Measurements from ENCODE around the gene CNOT11. TPM values are rescaled to one million over a fixed set of nuclear protein-coding genes. Genes with fewer than 3 reads are reported as not detected.

CNOT11 gene
- total RNA-seq, 1 experiment from 2014 or later, result 57.8 TPM

DNA sequence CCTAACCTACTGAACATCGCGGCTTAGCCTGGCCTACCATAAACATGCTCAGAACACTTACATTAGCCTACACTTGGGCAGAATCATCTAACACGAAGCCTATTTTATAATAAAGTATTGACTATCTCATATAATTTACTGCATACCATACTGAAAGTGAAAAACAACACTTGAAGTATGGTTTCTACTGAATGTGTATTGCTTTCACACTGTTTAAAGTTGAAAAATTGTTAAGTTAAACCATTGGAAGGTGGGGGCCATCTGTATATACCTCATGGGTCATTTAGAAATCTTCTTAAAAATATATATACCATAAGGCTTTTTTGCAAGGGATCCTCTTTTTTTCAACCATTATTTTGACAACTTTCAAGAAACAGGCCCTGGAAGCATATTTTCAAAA is 39.3 kb downstream of the CNOT11 start:
- Histone ChIP-seq H3K27ac (ENCODE audit: low read depth, low read length) (no peak overlapping the region), H4K20me1 (ENCODE audit: insufficient read depth) (no peaks in the 10 kb centered on the region), H3K4me3 (replicated peaks in 1 of 2; ENCODE audit: low read depth in 1 of 2, low read length in 2 of 2) (no peak overlapping the region), H2AFZ (ENCODE audit: low read depth, low read length, poor library complexity, severe bottlenecking) (no peak overlapping the region), H3K79me2 (ENCODE audit: insufficient read depth, low read length) (peaks cover 59% of the 10 kb centered on the region), H3K4me1 (ENCODE audit: control insufficient read depth in 1 of 2, insufficient read depth in 2 of 2, low read length in 2 of 2) (no peaks in the 10 kb centered on the region), H3K9ac (ENCODE audit: low read length) (no peak overlapping the region), H3K9me2 (ENCODE audit: insufficient read depth) (no peaks in the 10 kb centered on the region), H3K36me3 (ENCODE audit: control insufficient read depth in 1 of 2, insufficient read depth in 2 of 2, low read length in 2 of 2) (peaks cover 17 to 18% of the 10 kb centered on the region in 2 experiments; a peak in 3 of 4 replicates), H3K4me2 (ENCODE audit: low read length) (no peak overlapping the region), H3K27me3 (ENCODE audit: insufficient read depth, low read length) (no peaks in the 10 kb centered on the region), H3K9me3 (ENCODE audit: control insufficient read depth in 1 of 2, insufficient read depth in 1 of 2, low read depth in 1 of 2, low read length in 2 of 2) (no peaks in the 10 kb centered on the region)
- no peak for ATAC-seq
- no TSS peak for BruUV-seq (replicated peaks)
- intact Hi-C loops (cut with micrococcal nuclease), result no loop called here
- DNase-seq (ENCODE audit: low read depth, low spot score), result no peak
- ChIA-PET RAD21 (ENCODE audit: low non-redundant PET in 1 of 2, low total read pairs in 2 of 2, uncharacterized antibody in 2 of 2, unreplicated experiment in 2 of 2) (no interaction called here), POLR2A (no interaction called here), CTCF (no interaction called here)
- no peak for TF ChIP-seq SRF (IDR thresholded peaks at IDR 0.05; ENCODE audit: low read depth)

DNA sequence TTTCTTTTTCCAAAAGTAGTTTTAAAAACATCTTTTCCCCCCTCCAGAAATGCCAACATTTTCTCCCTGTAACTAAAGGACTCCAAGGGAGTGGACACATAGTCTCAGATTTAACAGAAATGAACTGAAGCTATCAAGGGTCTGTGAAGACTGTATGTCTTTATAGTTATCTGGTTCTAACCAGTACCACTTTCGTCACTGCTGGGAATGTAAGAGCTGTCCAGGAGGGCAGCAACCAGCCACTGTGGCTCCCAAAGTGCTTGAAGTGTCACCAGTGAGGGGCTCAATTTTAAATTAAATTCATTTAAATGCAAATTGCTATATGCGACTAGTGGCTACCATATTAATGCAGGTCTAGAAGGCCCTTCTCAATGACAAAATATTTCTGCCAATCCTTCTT is 40.9 kb downstream of the CNOT11 start:
- CTCF ChIA-PET, result no interaction called here
- RAD21 ChIA-PET (ENCODE audit: low non-redundant PET in 1 of 2, low total read pairs in 2 of 2, uncharacterized antibody in 2 of 2, unreplicated experiment in 2 of 2), result no interaction called here
- TF ChIP-seq CEBPB (IDR thresholded peaks at IDR 0.05; ENCODE audit: low read depth) (no peak), EZH2 (IDR thresholded peaks at IDR 0.05) (no peak), POLR2A (IDR thresholded peaks at IDR 0.05; ENCODE audit: borderline replicate concordance, extremely low read depth, insufficient read depth, insufficient read length) (no peak)
- Histone ChIP-seq H3K4me3 (replicated peaks in 1 of 2; ENCODE audit: low read depth in 1 of 2, low read length in 2 of 2) (no peak overlapping the region), H3K36me3 (ENCODE audit: control insufficient read depth in 1 of 2, insufficient read depth in 2 of 2, low read length in 2 of 2) (peaks cover 12 to 18% of the 10 kb centered on the region in 2 experiments; a peak in 3 of 4 replicates), H3K27me3 (ENCODE audit: insufficient read depth, low read length) (no peaks in the 10 kb centered on the region), H3K4me2 (ENCODE audit: low read length) (no peak overlapping the region), H2AFZ (ENCODE audit: low read depth, low read length, poor library complexity, severe bottlenecking) (no peak overlapping the region), H3K79me2 (ENCODE audit: insufficient read depth, low read length) (peaks cover 73% of the 10 kb centered on the region), H3K9me2 (ENCODE audit: insufficient read depth) (no peaks in the 10 kb centered on the region), H3K9ac (ENCODE audit: low read length) (no peak overlapping the region), H3K27ac (ENCODE audit: low read depth, low read length) (no peak overlapping the region), H3K4me1 (ENCODE audit: control insufficient read depth in 1 of 2, insufficient read depth in 2 of 2, low read length in 2 of 2) (no peaks in the 10 kb centered on the region), H3K9me3 (ENCODE audit: control insufficient read depth in 1 of 2, insufficient read depth in 1 of 2, low read depth in 1 of 2, low read length in 2 of 2) (no peaks in the 10 kb centered on the region), H4K20me1 (ENCODE audit: insufficient read depth) (no peaks in the 10 kb centered on the region)
- POLR2A ChIA-PET, result no interaction called here
- intact Hi-C loops (cut with micrococcal nuclease), result no loop called here
- ATAC-seq (no peak), DNase-seq (ENCODE audit: low read depth, low spot score) (no peak)
- no TSS peak for BruUV-seq (replicated peaks)

DNA sequence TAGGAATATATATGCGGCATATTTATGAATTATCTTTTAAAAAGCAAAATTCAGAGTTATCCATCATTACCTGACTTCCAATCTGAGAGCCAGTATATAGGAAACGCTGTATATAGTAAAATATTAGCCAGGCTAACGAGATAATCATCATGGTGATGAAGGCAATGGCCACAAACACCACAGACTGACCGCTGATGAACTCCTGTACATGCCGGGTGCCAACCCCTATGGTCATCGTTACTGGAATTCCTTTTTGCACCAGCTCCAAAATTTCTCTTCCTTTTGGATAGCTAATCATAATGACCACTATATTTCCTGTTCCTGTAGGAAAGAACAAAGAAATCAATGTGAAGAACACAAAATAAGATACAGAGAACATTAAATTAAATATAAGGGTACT is 42.2 kb downstream of the CNOT11 start:
- CTCF ChIA-PET, result no interaction called here
- Histone ChIP-seq H3K4me2 (ENCODE audit: low read length) (no peak overlapping the region), H3K4me1 (ENCODE audit: control insufficient read depth in 1 of 2, insufficient read depth in 2 of 2, low read length in 2 of 2) (no peaks in the 10 kb centered on the region), H3K9me3 (ENCODE audit: control insufficient read depth in 1 of 2, insufficient read depth in 1 of 2, low read depth in 1 of 2, low read length in 2 of 2) (no peaks in the 10 kb centered on the region), H3K79me2 (ENCODE audit: insufficient read depth, low read length) (peaks cover 82% of the 10 kb centered on the region), H3K9me2 (ENCODE audit: insufficient read depth) (no peaks in the 10 kb centered on the region), H4K20me1 (ENCODE audit: insufficient read depth) (no peaks in the 10 kb centered on the region), H3K36me3 (ENCODE audit: control insufficient read depth in 1 of 2, insufficient read depth in 2 of 2, low read length in 2 of 2) (peaks cover 12 to 18% of the 10 kb centered on the region in 2 experiments; a peak in 3 of 4 replicates), H3K27ac (ENCODE audit: low read depth, low read length) (no peak overlapping the region), H2AFZ (ENCODE audit: low read depth, low read length, poor library complexity, severe bottlenecking) (no peak overlapping the region), H3K4me3 (replicated peaks in 1 of 2; ENCODE audit: low read depth in 1 of 2, low read length in 2 of 2) (no peak overlapping the region), H3K9ac (ENCODE audit: low read length) (no peak overlapping the region), H3K27me3 (ENCODE audit: insufficient read depth, low read length) (no peaks in the 10 kb centered on the region)
- ATAC-seq (no peak), DNase-seq (ENCODE audit: low read depth, low spot score) (no peak)
- RAD21 ChIA-PET (ENCODE audit: low non-redundant PET in 1 of 2, low total read pairs in 2 of 2, uncharacterized antibody in 2 of 2, unreplicated experiment in 2 of 2), result no interaction called here
- no TSS peak for BruUV-seq (replicated peaks)
- POLR2A ChIA-PET, result no interaction called here
- TF ChIP-seq EGR1 (IDR thresholded peaks at IDR 0.05; ENCODE audit: low read depth) (no peak), SRF (IDR thresholded peaks at IDR 0.05; ENCODE audit: low read depth) (no peak), EZH2phosphoT487 (IDR thresholded peaks at IDR 0.05; ENCODE audit: borderline replicate concordance) (no peak), ZNF274 (IDR thresholded peaks at IDR 0.05; ENCODE audit: low read depth, low read length) (no peak), ELF1 (IDR thresholded peaks at IDR 0.05; ENCODE audit: borderline replicate concordance, low read depth) (no peak)
- intact Hi-C loops (cut with micrococcal nuclease), result no loop called here

Measured in HCT116 (cell line).